ENCODE measurements around the gene PCDHGA1.

The PCDHGA1 gene

GRCh38 chr5:141560725-141561483 lies 230.6 kb downstream of the PCDHGA1 start:
- in situ Hi-C loops (cut with HindIII; ENCODE audit: low sequenced_read_pairs) = no loop called here

Data from DLD1 (cell line).